SK-N-MC (cell line): ENCODE results near the gene TEKTIP1.

Experiments
- EZH2 ChIP-seq: fragments of 200-600 bp; sonication (generic); IDR thresholded peaks from one replicate; pipeline ENCODE4 v1.6.1; 2017; ENCODE audit warnings: antibody characterized with exemption
- FOXP2 ChIP-seq: optimal IDR thresholded peaks from 2 replicates; pipeline ENCODE3; 2011; ENCODE audit warnings: mild to moderate bottlenecking, moderate library complexity; ENCODE audit not compliant: insufficient read depth; ENCODE audit errors: extremely low read length, control extremely low read depth
- POLR2AphosphoS5 ChIP-seq: IDR thresholded peaks from 2 replicates; pipeline ENCODE4 v1.6.1; 2012; ENCODE audit warnings: mild to moderate bottlenecking, low read depth, low read length, borderline replicate concordance

- no peak for TF ChIP-seq POLR2AphosphoS5
- TF ChIP-seq EZH2 = no peak
- TF ChIP-seq FOXP2 = no peak
Measured at GRCh38 chr19:3577723-3578344, 38.9 kb downstream of the TEKTIP1 start.
